GM12874 (cell line): ENCODE measurements around the gene CLIP4.

Source experiments
- TF ChIP-seq, protein P1 (sequence below): IDR thresholded peaks from 2 replicates; pipeline ENCODE4 v1.5.1; 2011; ENCODE audit warnings: low read depth, mild to moderate bottlenecking, control low read depth, low read length, moderate library complexity; ENCODE audit not compliant: insufficient read depth

The CLIP4 gene

DNA sequence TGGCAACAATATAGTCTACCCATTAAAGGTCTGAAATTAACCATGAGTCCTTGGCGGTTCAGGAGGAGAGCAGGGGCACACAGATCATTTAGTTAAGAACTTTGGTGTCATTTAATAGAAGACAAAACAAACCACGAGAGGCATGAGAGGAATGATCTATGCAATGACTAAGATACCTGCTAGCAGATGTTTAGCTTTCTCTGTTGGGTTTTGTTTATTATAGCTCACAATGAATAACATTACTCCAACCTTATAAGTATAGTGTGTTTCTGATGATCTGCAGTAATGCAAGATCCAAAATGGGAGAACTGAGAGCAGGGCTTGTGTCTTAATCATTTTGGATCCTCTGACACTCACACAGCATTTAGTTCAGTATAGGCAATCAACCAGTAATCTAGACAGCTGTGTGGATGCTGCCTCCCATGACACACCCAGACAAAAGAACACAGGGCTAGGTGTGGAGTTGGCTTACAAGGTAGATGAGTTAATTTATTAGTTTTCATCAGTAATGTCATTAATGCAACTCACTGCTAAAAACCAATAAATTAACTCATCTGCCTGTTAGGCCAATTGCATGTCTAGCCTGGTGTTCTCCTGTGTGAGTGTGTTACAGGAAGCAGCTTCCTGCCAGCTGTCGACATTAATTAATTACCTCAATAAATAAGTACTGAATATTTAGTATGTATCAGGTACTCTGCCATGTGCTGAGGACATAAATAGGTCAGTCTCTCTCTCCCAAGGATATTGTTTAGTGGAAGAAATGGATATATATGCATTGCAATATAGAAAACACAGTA lies 92.3 kb downstream of the CLIP4 start:
- TF ChIP-seq, protein P1, sequence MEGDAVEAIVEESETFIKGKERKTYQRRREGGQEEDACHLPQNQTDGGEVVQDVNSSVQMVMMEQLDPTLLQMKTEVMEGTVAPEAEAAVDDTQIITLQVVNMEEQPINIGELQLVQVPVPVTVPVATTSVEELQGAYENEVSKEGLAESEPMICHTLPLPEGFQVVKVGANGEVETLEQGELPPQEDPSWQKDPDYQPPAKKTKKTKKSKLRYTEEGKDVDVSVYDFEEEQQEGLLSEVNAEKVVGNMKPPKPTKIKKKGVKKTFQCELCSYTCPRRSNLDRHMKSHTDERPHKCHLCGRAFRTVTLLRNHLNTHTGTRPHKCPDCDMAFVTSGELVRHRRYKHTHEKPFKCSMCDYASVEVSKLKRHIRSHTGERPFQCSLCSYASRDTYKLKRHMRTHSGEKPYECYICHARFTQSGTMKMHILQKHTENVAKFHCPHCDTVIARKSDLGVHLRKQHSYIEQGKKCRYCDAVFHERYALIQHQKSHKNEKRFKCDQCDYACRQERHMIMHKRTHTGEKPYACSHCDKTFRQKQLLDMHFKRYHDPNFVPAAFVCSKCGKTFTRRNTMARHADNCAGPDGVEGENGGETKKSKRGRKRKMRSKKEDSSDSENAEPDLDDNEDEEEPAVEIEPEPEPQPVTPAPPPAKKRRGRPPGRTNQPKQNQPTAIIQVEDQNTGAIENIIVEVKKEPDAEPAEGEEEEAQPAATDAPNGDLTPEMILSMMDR = no peak

DNA sequence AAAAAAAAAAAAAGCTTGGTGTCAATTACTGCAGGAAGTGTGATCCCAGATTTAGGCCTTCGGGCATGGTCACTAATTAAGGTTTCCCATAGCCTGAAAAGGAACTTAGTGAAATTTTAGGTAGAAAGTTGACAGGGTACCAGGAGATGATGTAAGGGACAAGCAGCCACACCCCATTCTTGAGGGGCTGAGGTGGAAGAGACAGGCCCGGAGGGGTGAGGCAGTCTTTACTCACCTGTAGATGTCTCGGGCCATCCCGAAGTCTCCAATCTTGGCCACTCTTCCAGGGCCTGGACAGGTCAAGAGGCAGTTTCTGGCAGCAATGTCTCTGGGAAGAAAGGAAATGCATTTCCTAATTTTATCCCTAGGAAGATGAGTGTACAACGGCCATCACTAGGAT lies 94.3 kb downstream of the CLIP4 start:
- TF ChIP-seq, protein P1 = no peak

DNA sequence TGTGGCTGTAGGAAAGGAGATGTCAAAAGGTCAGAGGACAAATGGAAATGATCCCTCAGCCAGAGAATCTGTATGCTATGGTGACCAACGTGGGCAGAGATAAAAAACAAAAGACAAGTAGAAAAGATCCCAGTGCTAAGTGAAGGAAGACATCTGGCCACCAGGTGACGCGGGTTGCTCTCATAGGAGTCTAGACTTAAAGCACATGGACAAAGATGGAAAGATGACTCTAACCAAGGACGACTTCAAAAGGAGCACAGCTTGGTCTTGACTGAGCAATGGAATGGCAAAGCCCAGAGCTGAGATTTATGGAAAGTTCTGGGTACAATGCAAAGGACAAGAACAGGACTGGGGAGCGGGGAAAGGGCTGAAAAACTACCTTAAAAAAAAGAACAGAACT lies 96.8 kb downstream of the CLIP4 start:
- TF ChIP-seq, protein P1 = no peak

DNA sequence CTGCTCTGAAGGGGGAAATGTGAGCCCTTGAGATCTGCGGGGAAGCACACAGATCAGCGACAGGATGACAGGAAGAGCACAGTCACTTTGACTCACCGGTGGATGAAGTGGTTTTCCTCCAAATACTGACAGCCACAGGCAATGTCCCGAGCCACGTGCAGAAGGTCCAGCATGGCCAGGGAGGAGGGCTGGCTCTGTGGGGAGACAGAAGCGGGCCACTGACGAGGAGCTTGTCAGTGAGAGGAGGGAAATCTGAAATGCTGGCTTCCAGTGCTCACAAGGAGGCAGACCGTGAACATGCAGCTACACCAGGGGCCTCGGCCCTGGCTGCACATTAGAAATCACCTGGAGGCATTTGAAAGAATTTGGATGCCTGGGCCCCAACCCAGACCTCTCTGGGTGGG lies 98.7 kb downstream of the CLIP4 start:
- TF ChIP-seq, protein P1 = no peak

DNA sequence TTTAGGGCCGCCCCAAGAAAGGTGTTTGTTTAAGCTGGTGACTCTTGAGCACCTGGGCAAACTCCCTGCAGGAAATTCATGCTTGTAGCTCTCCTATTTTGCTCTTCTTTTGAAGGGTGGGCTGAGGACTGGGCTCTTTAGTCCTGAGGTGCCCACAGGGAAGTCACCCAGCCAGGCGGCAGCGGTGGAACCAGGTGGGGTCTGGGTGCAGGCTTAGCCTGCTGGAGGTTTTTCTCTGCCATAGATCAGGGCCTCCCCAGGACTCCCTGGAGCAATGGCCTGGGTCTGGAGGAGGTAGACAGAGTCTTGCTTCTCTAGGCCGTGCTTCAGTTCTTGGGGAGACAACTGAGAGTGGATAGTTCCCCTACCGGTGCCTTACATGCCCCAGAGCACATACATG lies 99.9 kb downstream of the CLIP4 start:
- TF ChIP-seq, protein P1 = no peak

DNA sequence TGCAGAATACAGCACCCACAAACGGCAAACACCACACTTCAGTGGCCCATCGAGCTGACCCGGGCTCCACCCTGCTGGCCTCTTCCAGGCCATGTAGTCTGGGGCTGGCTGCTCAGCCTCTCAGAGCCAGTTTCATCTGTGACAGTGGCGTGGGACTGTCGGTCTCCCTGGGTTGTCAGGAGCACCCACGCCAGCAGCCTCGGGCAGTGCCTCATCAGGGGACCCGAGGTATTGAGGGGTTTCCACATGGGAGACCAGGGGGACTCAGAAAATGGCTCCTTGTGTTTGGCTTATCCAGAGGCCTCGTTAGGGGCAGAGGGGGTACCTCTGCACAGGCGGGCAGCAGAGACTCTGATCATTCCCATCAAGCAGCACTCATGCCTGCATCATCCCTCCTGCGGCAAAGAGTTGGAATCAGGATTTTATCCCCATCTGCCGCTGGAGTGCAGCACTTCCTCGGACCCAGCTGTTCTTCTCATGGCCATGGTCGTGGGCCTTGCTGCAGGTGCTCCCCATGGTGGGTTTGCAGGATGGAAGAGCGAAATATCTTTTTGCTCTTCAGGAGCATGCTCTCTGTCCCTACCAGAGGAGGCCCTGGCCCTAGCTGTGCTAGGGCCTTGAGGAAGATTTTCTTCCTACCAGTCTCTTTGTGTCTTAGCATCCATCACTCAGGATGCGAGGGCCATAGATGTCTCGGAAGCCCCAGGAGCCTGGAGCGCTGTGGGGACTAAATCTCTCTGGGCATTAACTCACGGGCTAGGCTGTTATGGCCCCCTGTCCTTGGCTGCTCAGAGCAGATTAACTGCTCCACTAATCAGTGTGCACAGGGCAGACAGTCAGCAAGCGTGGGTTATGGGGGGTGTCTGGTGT lies 100.8 kb downstream of the CLIP4 start:
- TF ChIP-seq, protein P1 = no peak

DNA sequence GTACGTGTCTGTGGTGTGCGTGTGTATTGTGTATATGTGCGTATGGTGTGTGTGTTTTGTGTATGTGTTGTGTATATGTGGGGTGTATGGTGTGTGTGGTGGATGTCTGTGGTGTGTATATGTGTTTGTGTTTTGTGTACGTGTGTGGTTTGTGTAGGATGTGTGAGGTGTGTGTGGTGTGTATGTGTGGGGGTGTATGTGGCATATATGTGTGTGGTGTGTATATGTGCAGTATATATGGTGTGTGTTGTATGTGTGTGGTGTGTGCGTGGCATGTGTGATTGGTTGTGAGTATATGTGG lies 101.3 kb downstream of the CLIP4 start:
- TF ChIP-seq, protein P1 = no peak
